Gastrocnemius medialis (tissue), 4 donors: ENCODE data around the gene MRPL20. TPM values are rescaled to one million over a fixed set of nuclear protein-coding genes. Genes with fewer than 3 reads are reported as not detected.
"Not testable (repeated sequence)": the region's sequence is repeated elsewhere in the genome, so short reads cannot be mapped to it uniquely, and the experiment has no call there.

ENCODE experiments used
- ATAC-seq, 2 donors: fragments of 150-250 bp; one replicate each; pipeline ENCODE4 v1.9.1; 2016
- DNase-seq, 2 donors: peaks; one replicate each; pipeline ENCODE4 v3.0.0-alpha.2; 2019
- H3K27ac ChIP-seq, 4 donors: fragments of 200-600 bp; sonication (generic); 1 replicate in 1 of 4; 2 replicates in 3 of 4; pipeline ENCODE4 v1.5.1; 2016 to 2018; ENCODE audit warnings: mild to moderate bottlenecking in 2 of 4, moderate library complexity in 1 of 4
- H3K27me3 ChIP-seq, 3 donors: fragments of 200-600 bp; sonication (generic) in 2 of 3; 1 replicate in 1 of 3; 2 replicates in 2 of 3; pipeline versions ENCODE4 v1.5.1 to v1.6.0; 2016 to 2019; ENCODE audit warnings: mild to moderate bottlenecking in 1 of 3, moderate library complexity in 1 of 3
- H3K36me3 ChIP-seq, 2 donors: fragments of 200-600 bp; sonication (generic) in 1 of 2; one replicate each; pipeline ENCODE4 v1.5.1; 2017 to 2018
- H3K4me1 ChIP-seq, 2 donors: fragments of 200-600 bp; sonication (generic) in 1 of 2; one replicate each; pipeline ENCODE4 v1.5.1; 2016 to 2017; ENCODE audit warnings: mild to moderate bottlenecking in 2 of 2
- H3K4me3 ChIP-seq, 4 donors: fragments of 200-600 bp; sonication (generic) in 3 of 4; 1 replicate in 1 of 4; 2 replicates in 3 of 4; pipeline ENCODE4 v1.5.1; 2016 to 2019; ENCODE audit warnings: mild to moderate bottlenecking in 2 of 4
- H3K9me3 ChIP-seq, 3 donors: fragments of 200-600 bp; sonication (generic) in 2 of 3; 1 replicate in 1 of 3; 2 replicates in 2 of 3; pipeline ENCODE4 v1.5.1; 2016 to 2019
- CTCF ChIP-seq, 5 experiments: fragments of 450-650 bp in 3 of 5; fragments of 200-600 bp in 2 of 5; sonication (generic) in 2 of 5; IDR thresholded peaks in 4 of 5; conservative IDR thresholded peaks in 1 of 5; 1 replicate in 4 of 5; 2 replicates in 1 of 5; pipeline ENCODE4 v1.5.1; 2016 to 2019; ENCODE audit warnings: antibody characterized with exemption in 5 of 5, mild to moderate bottlenecking in 3 of 5, moderate library complexity in 3 of 5
- POLR2A ChIP-seq, 2 donors: fragments of 450-650 bp; IDR thresholded peaks; one replicate each; pipeline ENCODE4 v1.6.1; 2017; ENCODE audit warnings: antibody characterized with exemption in 2 of 2, mild to moderate bottlenecking in 2 of 2, moderate library complexity in 2 of 2
- in situ Hi-C, 4 donors: fragments of 200-750 bp; cut with MboI; loops; one replicate each; pipeline versions ENCODE4 v1.15.0 to v1.8.0; 2017; ENCODE audit warnings: low sequenced_read_pairs in 4 of 4
- intact Hi-C: fragments of 100-400 bp; cut with DNase I; formaldehyde crosslinking; loops from one replicate; pipeline ENCODE4 v1.15.1; 2023; ENCODE audit warnings: low total_unique reads
- total RNA-seq, 4 donors: library from RNA; depleted of rRNA; stranded (reverse); fragments of >200 nt; gene quantifications; one replicate each; pipeline versions ENCODE4 v1.1.0 to v1.2.3, GENCODE V29; 2016

MRPL20 gene
- total RNA-seq, 4 donors from 2014 or later, result 167 to 260 (median 203) TPM

- in situ Hi-C loops, result no loop called here
- H3K4me1 ChIP-seq, result no peaks in the 10 kb centered on the region
- ATAC-seq (no peak), DNase-seq (no peak)
- no peak overlapping the region for H3K4me3 ChIP-seq
- H3K9me3 ChIP-seq, result no peaks in the 10 kb centered on the region
- intact Hi-C loops, result no loop called here
- H3K36me3 ChIP-seq, result no peaks in the 10 kb centered on the region
- no peaks in the 10 kb centered on the region for H3K27me3 ChIP-seq
- TF ChIP-seq POLR2A (IDR thresholded peaks at IDR 0.05) (no peak), CTCF (IDR thresholded peaks at IDR 0.05 in 4 of 5, conservative IDR thresholded peaks at IDR 0.05 in 1 of 5) (no peak)
- H3K27ac ChIP-seq, result no peak overlapping the region
Observed at GRCh38 chr1:1451696-1452364, 44.7 kb upstream of the MRPL20 start.

GRCh38 chr1:1450616-1451015 is 43.5 kb upstream of the MRPL20 start:
- in situ Hi-C loops, H3K27ac ChIP-seq, H3K4me1 ChIP-seq, H3K27me3 ChIP-seq, DNase-seq, intact Hi-C loops, ATAC-seq, H3K9me3 ChIP-seq, H3K4me3 ChIP-seq, H3K36me3 ChIP-seq: not testable (repeated sequence)

DNA sequence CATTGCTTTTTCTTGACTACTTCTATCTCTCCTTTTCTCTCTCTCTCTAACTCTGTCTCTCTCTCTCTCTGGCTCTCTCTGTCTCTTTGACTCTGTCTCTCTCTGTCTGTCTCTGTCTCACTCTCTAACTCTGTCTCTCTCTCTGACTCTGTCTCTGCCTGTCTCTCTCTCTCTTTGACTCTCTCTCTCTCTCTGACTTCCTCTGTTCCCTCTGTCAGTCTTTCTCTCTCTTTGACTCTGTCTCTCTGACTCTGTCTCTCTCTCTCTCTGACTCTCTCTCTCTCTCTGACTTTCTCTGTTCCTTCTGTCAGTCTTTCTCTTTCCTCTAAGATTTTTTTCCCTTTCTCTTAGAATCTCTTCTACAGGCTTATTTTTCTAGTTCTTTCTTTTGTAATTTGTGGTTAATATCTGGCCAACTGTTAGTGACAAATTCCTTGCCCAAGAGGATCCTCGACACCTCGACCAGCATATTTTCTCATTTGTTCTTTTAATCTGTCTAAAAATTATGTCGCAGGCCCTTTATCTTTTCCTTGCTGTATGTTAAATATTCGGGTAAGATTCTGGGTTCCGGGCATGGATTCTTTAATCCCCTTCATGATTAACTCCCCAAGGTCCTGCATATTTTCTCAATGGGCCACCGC is 42.1 kb upstream of the MRPL20 start, which contains the start of gene ATAD3C:
Gene ATAD3C, plus strand, starts transcription at position 591 of the 641 bp plus-strand sequence. CDS start 995 bp downstream, outside the sequence.
- no peaks in the 10 kb centered on the region for H3K27me3 ChIP-seq
- H3K9me3 ChIP-seq, result no peaks in the 10 kb centered on the region
- intact Hi-C loops (no loop called here), in situ Hi-C loops (no loop called here)
- H3K4me3 ChIP-seq, result no peak within 1 kb of the TSS
- DNase-seq, result no peak
- no peak within 1 kb of the TSS for H3K27ac ChIP-seq
- H3K36me3 ChIP-seq, result no peaks in the 10 kb centered on the region
- H3K4me1 ChIP-seq, result no peaks in the 10 kb centered on the region
- no peak for TF ChIP-seq CTCF (IDR thresholded peaks at IDR 0.05 in 4 of 5, conservative IDR thresholded peaks at IDR 0.05 in 1 of 5)
- no peak for TF ChIP-seq POLR2A (IDR thresholded peaks at IDR 0.05)
- no peak for ATAC-seq

DNA sequence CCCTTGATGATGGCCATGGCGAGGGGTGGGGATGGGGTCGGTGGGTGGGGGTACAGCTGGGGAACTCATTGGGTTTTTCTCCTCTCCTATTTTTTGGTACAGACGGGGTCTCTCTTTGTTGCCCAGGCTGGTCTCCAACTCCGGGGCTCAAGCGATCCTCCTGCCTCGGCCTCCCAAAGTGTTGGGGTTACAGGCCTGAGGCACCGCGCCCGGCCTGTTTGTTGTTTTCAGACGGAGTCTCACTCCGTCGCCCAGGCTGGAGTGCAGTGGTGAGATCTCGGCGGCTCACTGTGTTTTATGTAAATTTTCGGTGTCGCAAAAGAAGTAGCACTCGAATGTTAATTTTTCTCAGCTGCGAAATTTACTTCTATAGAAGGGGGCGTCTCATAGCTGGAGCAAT is 39.5 kb upstream of the MRPL20 start:
- in situ Hi-C loops, DNase-seq, ATAC-seq: not testable (repeated sequence)

DNA sequence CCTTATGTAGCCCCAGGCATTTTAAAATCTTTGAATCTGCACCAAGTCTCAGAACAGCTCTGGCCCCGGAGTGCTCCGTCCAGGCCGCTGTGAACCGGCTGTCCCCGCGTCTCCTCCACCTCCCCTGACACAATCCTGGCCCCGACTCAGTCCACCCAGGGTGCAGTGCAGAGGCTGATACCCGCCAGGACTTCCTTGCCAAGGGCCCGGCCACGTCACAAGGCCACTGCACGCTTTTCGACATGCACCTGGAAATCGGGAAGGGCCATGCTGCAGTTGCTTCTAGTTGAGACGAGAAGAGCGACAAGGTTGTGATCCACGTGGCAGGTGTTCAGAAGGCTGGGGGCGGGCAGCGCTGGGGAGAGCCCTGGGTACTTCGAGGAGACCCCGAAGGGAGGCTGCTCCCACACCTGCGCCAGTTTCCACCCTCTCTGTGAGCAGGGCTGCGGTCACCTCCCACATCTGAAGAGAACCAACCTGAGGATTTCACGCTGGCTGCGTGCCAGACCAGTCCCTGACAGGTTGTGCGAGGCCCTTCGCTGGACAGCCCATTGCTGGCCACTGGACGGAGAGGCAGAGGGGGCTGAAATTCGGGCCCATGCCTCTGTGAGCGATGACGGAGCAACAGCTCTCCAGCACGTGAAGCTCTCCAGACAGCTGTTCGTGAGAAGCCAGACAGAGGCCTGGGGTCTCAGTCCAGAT is 35.1 kb upstream of the MRPL20 start:
- Histone ChIP-seq H3K36me3 (no peaks in the 10 kb centered on the region), H3K27me3 (peaks cover 0 to 10% (median 0%) of the 10 kb centered on the region in 3 donors), H3K27ac (no peak overlapping the region), H3K9me3 (no peaks in the 10 kb centered on the region), H3K4me1 (peaks cover 3 to 10% of the 10 kb centered on the region in 2 donors), H3K4me3 (no peak overlapping the region)
- intact Hi-C loops, result no loop called here
- no peak for TF ChIP-seq CTCF (IDR thresholded peaks at IDR 0.05 in 4 of 5, conservative IDR thresholded peaks at IDR 0.05 in 1 of 5)
- no peak for TF ChIP-seq POLR2A (IDR thresholded peaks at IDR 0.05)
- ATAC-seq, result no peak
- in situ Hi-C loops, result no loop called here
- DNase-seq, result no peak

More for the DNA sequence above, 39.5 kb upstream of the MRPL20 start:
- H3K27ac ChIP-seq, H3K27me3 ChIP-seq, H3K9me3 ChIP-seq, intact Hi-C loops, H3K36me3 ChIP-seq, H3K4me1 ChIP-seq, H3K4me3 ChIP-seq: not testable (repeated sequence)
